IPS-18a (cell line): ENCODE data around the gene GSTCD.

Experiments used
- H3K27ac ChIP-seq: one replicate; pipeline ENCODE4 v1.5.1; 2013; ENCODE audit warnings: low read length
- H3K27me3 ChIP-seq: one replicate; pipeline ENCODE4 v1.6.1; 2013; ENCODE audit warnings: mild to moderate bottlenecking, low read length; ENCODE audit not compliant: control insufficient read depth, insufficient read depth
- H3K36me3 ChIP-seq: one replicate; pipeline ENCODE4 v1.6.1; 2013; ENCODE audit warnings: low read depth, low read length; ENCODE audit not compliant: control insufficient read depth
- H3K4me1 ChIP-seq: one replicate; pipeline ENCODE4 v1.6.1; 2013; ENCODE audit warnings: low read depth, low read length; ENCODE audit not compliant: control insufficient read depth
- H3K4me3 ChIP-seq: one replicate; pipeline ENCODE4 v1.5.1; 2013; ENCODE audit warnings: low read length
- H3K9ac ChIP-seq: one replicate; pipeline ENCODE4 v1.6.1; 2013; ENCODE audit warnings: mild to moderate bottlenecking, low read length, moderate library complexity
- H3K9me3 ChIP-seq: one replicate; pipeline ENCODE4 v1.6.1; 2013; ENCODE audit warnings: low read depth, low read length; ENCODE audit not compliant: control insufficient read depth

The GSTCD gene

GRCh38 chr4:105896461-105896942 is 187.9 kb downstream of the GSTCD start:
- Histone ChIP-seq H3K4me3 (peak overlapping the region; percentile 58), H3K9ac (no peak overlapping the region), H3K27ac (no peak overlapping the region), H3K27me3 (peaks cover 73% of the 10 kb centered on the region), H3K4me1 (no peaks in the 10 kb centered on the region), H3K9me3 (no peaks in the 10 kb centered on the region), H3K36me3 (no peaks in the 10 kb centered on the region)
